NCI-H2171 (cell line): Measurements from ENCODE around the gene FBXO11.
"Not testable (repeated sequence)": the region's sequence is repeated elsewhere in the genome, so short reads cannot be mapped to it uniquely, and the experiment has no call there.

Experiments
- DNase-seq: peaks from one replicate; lab custom pipeline; 2025; lab: John Stamatoyannopoulos, UW

Gene FBXO11

DNA sequence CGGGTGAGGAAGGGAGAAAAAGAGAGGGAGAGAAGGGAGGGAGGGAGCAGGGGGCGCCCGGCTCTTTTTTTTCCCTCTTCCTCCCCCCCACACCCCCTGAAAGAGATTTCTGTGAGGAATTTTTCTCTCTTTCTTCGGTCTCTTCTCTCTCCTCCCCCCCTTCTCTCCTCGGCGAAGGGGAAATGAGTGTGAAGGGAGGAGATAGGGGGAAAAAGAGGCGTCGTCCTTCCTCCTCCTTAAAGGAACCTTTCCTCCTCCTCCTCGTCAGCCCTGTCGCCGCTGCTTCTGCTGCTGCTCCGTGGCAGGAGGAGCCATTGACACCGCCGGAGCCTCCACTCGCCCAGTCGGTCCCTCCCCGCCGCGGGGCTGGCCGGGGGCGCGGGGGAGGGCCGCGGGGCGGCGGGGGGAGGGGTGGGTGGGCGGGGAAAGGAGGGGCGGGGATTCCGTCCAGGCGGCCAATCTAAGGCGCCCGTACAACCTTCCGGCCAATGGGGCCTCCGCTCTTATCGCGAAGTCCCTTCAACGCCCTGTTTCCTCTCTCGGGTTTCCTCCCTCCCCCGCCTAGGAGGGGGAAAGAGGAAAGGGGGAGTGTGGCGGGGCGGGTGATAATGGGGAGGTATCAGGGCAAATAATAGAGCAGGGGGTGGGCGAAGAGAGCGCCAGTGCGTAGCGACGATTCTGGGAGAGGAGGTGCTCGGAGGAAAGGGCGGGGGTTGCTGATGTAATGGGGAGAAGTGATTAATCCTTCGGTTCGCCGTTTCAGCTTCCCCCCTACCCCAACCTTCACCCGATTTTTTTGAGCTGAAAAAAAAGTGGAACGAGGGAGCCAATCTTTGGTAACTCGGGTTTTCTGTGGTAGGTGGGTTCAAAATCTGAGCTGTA, at the start of gene FBXO11:
Gene FBXO11, minus strand, starts transcription at position 342 of the 882 bp plus-strand sequence. CDS start 778 bp downstream, outside the sequence.
- DNase-seq, result peak; percentile 100

GRCh38 chr2:47950340-47951301, 44.3 kb upstream of the FBXO11 start:
- DNase-seq, result no peak

DNA sequence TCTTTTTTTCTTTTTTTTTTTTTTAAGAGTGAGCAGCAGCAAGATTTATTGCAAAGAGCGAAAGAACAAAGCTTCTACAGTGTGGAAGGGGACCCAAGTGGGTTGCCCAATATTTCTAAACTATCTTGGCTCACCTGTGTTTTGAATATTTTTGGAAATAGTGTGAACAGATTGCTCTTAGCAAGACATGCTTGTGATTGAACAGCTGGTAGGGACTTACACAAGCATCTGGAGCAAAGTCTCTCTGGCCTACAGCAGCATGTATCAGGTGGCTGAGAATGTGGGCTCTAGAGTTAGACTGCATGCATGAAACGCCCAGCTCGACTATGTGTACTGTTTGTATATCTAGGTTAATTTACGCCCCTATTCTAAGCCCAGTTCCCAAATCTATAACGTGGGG, 40.3 kb upstream of the FBXO11 start:
- peak; percentile 86 for DNase-seq

DNA sequence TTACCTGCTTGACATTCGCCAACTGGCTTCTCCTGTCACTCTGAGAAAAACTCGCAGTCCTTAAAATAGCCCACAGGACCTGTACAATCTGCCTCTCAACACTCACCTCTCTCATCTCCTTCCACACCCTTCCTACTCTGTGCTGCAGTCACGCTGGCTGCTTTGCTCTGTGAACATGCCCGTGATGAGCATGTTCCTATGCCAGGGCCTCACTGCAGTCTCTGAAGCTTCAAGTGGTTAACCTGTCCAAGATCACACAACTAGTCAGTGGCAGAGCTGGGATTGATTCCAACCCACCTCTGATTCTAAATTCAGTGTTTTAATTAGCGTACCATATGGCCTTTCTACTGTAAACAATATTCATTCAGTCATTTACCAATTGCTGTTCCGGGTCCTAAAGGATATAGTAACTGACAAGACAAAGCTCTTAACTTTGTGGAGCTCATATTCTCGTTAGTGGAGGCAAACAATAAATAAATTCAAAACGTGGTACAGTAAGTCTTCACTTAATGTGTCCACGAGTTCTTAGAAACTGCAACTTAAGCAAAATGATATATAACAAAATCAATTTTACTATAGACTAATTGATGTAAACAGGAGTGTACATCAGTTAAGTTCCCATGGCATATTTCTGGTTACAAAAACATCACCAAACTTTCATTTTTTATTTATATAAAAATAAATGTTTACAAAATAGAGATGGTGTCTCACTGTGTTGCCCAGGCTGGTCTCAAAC, 38.9 kb upstream of the FBXO11 start:
- peak; percentile 65 for DNase-seq

GRCh38 chr2:47941936-47942335, 35.6 kb upstream of the FBXO11 start:
- DNase-seq, result no peak

DNA sequence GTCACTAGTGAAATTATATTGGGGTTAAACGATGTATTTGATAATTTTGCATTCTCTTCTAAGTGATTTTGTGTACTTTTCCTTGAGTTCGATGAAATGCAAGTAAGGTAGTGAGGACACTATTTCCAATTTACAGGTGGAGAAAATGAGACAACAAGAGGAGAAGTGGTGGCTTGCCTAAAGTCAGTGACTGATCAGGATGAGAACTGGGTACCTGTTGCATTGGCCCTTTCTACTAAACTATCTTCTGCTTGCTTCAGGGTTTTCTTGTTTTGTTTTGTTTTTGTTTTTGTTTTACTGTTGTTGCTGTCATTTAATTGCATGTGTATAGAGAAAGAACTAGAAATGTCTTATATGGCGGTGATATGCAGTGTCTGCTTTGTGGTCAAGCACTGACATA, 31.4 kb upstream of the FBXO11 start:
- DNase-seq, result no peak

DNA sequence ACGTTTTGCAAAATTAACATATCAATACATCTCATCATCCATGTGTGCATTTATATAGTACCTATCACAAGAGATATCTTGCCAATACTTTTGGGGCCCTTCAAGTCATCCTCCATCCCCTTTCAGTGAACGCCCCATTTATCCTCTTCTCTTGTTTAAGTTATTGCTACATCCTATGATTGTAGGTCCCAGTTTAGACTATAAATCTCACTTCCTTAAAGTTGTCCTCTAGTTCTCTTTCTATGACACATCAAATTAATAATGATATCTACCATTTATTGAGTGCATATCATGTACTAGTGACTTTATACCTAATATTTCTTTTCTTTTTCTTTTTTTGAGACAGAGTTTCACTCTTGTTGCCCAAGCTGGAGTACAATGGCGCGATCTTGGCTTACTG, 28.8 kb upstream of the FBXO11 start:
- no peak for DNase-seq

- no peak for DNase-seq
Observed at GRCh38 chr2:47918043-47918442, 11.7 kb upstream of the FBXO11 start.

GRCh38 chr2:47917276-47917961, 11.1 kb upstream of the FBXO11 start:
- DNase-seq, result no peak

DNA sequence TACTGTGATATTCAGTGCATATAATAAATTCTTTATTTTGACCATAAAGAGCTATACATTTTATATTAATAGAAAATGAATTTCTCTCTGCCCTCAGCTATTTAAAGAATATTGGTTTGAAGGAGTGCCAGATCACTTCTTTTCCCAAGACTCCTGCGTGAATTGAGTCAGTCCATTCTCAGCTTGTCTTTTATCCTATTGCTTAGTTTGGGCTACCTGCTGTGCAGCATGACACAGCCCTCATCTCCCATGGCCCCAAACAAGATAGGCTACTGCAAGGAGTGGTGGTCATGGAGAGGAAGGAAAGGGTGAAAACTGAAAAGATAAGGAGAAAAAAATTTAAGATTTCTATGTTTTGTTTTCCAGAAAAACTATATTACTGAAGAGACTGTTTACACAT, 10.1 kb upstream of the FBXO11 start:
- DNase-seq, result no peak

- not testable (repeated sequence) for DNase-seq
Observed at GRCh38 chr2:47910662-47911061, 4.4 kb upstream of the FBXO11 start.

DNA sequence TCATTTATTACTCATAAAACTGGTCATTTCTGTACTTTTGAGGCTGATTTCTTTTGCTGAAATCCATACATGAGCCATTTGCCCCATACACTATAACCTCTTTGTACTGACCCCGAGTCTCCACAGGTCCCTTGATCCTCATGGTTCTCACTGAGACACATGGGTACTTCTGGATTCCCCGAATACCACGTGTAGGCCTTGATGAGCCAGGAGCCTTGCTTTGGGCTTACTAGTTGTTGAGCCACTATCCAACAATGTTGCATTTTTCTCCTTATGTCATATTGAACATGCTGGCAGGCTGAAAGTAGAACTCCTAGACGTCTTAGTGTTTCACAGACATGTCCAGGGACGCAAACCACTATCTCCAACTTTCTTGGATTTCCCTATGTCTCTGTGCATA, 2.4 kb upstream of the FBXO11 start:
- no peak for DNase-seq

- no peak for DNase-seq
Observed at GRCh38 chr2:47907039-47907781, 912 bp upstream of the FBXO11 start.

DNA sequence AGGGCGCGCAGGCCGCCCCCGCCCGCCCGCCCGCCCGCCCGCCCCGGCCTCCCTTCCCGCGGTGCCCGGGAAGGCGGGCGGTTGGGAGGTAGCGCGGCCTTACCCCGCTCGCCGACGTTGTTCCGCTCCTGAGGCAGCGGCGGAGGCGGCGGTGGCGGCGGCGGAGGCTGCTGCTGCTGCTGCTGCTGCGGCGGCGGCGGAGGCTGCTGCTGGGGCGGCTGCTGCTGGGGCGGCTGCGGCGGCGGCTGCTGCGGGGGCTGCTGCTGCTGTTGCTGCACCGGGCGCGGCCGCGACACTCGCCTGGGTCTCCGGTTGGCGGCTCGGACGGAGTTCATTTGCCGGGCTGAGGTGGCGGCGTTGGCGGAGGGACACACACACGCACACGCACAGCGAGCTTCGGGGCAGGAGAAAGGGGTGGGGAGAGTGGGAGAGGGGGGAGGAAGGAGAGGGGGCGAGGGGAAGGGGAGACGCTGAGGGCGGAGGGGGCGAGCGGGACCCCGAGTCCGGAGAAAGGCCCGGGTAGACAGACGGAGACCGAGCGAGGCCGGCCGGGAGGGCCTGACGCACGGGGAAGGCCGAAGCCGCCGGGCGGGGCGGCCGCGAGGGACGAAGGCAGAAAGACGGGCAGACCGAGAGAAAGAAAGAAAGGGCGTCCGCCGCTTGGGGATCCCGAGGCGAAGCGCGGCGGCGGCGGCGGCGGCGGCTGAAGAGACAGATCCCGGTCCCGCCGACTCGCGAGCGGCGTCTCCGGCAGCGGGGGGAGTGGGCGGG, 727 bp downstream of the FBXO11 start:
- peak; percentile 52 for DNase-seq

GRCh38 chr2:47903781-47904490, 2.4 kb downstream of the FBXO11 start:
- DNase-seq, result no peak

DNA sequence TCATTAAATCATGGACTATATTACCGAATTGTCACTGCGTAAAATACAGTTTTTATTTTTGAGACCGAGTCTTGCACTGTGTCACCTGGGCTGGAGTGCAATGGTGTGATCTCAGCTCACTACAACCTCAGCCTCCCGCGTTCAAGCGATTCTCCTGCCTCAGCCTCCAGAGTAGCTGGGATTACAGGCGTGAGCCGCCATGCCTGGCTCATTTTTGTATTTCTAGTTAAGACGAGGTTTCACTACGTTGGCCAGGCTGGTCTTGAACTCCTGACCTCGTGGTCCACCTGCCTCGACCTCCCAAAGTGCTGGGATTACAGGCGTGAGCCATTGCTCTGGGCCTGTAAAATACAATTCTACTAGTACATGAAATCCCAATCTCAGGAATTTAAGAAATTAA, 4.4 kb downstream of the FBXO11 start:
- not testable (repeated sequence) for DNase-seq

DNA sequence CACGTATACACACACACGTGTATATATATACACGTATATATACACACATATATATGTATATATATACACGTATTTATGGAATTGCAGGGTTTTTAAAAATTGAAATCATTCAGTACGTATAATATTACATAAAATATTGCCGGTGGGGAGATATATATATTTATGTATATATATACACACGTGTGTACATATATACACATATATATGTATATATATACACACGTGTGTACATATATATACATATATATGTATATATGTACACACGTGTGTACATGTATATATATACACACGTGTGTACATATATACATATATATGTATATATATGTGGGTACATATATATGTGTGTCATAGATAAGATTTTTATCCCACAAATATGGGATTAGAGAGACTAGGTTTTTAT, 5.4 kb downstream of the FBXO11 start:
- no peak for DNase-seq

DNA sequence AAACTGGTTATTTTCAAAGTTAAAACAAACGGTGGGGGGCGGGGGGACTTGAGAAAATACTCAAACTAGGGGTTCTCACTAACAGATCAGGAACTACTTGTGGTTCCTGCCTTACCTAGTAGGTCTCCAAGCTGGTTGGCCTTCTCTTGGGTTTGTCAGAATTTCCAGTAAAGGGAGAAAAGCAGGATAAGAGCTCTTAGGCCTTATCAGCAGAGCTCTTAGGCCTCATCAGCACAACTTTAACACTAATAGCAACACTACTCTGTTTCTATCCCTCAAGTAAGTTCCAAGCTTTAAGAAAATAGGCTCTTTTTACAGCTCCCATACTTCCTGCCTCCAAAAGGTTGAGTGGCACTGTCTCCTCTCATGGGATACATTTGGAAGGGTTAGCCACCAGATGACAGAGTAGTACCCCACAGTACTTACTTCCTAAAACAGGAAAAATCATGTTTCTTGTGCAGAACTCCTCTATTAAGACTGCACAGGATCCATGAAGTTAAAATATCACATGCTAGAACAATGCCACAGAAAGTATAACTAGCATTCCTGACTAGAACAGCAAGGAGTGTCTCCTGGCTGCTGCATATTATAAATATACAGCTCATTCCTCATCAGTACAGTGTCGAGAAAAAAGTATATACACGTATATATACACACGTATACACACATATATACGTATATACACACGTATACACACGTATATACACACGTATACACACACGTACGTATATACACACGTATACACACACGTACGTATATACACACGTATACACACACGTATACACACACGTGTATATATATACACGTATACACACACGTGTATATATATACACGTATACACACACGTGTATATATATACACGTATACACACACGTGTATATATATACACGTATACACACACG, 6.1 kb downstream of the FBXO11 start:
- DNase-seq, result no peak
